HEK293 (cell line): ENCODE data around the gene MEI4.

Source experiments
- CTCF ChIA-PET: fragments of 350-600 bp; formaldehyde crosslinking; extraction: SDS; loops from one replicate; lab custom pipeline; 2021; ENCODE audit warnings: antibody characterized with exemption; lab: Yijun Ruan, JAX
- POLR2A ChIA-PET: fragments of 300-600 bp; formaldehyde crosslinking; extraction: SDS; loops from one replicate; lab custom pipeline; 2020; ENCODE audit warnings: antibody characterized with exemption, inconsistent platforms; lab: Yijun Ruan, JAX
- H3K27ac ChIP-seq: fragments of 200-500 bp; sonication (Bioruptor generic); 2 replicates; pipeline ENCODE4 v1.5.1; 2014; ENCODE audit warnings: low read depth, low read length, control low read depth, inconsistent platforms; ENCODE audit errors: extremely low read depth
- H3K36me3 ChIP-seq, 2 experiments: fragments of 200-500 bp in 1 of 2; sonication (Bioruptor generic) in 1 of 2; 1 replicate in 1 of 2; 2 replicates in 1 of 2; pipeline ENCODE4 v1.5.1; 2014 to 2017; ENCODE audit warnings: inconsistent platforms in 2 of 2, low read length in 2 of 2; ENCODE audit not compliant: control insufficient read depth in 2 of 2, insufficient read depth in 1 of 2
- H3K4me1 ChIP-seq: fragments of 200-500 bp; sonication (Bioruptor generic); 2 replicates; pipeline ENCODE4 v1.5.1; 2014; ENCODE audit warnings: mild to moderate bottlenecking, low read length, inconsistent platforms; ENCODE audit not compliant: control insufficient read depth, insufficient read depth
- H3K4me3 ChIP-seq: 2 replicates; pipeline ENCODE4 v1.5.1; 2011; ENCODE audit warnings: low read depth, mild to moderate bottlenecking, control low read depth, low read length, moderate library complexity
- H3K9me3 ChIP-seq: fragments of 200-500 bp; sonication (Bioruptor generic); 2 replicates; pipeline ENCODE4 v1.5.1; 2014; ENCODE audit warnings: low read depth, low read length, inconsistent platforms; ENCODE audit not compliant: control insufficient read depth, insufficient read depth
- ELK4 ChIP-seq: IDR thresholded peaks from 2 replicates; pipeline ENCODE4 v1.6.1; 2011; ENCODE audit warnings: mild to moderate bottlenecking, low read depth, low read length, borderline replicate concordance
- KLF17 ChIP-seq: fragments of 450-650 bp; formaldehyde crosslinking; IDR thresholded peaks from 2 replicates; pipeline ENCODE4 v1.5.1; 2016; ENCODE audit warnings: missing biosample characterization, missing genetic modification characterization
- MYNN ChIP-seq: fragments of 450-650 bp; formaldehyde crosslinking; IDR thresholded peaks from 2 replicates; pipeline ENCODE4 v1.5.1; 2016; ENCODE audit warnings: missing biosample characterization, missing genetic modification characterization, borderline replicate concordance
- OVOL3 ChIP-seq: fragments of 450-650 bp; formaldehyde crosslinking; IDR thresholded peaks from 2 replicates; pipeline ENCODE4 v1.5.1; 2016; ENCODE audit warnings: missing biosample characterization, missing genetic modification characterization
- TRIM28 ChIP-seq: IDR thresholded peaks from 2 replicates; pipeline ENCODE4 v1.6.1; 2011; ENCODE audit warnings: low read length, control low read depth, borderline replicate concordance
- ZBTB26 ChIP-seq: fragments of 450-650 bp; formaldehyde crosslinking; optimal IDR thresholded peaks from 2 replicates; pipeline ENCODE3; 2016; ENCODE audit warnings: missing biosample characterization, mild to moderate bottlenecking, missing genetic modification characterization
- ZEB2 ChIP-seq: fragments of 450-650 bp; formaldehyde crosslinking; IDR thresholded peaks from 2 replicates; pipeline ENCODE4 v1.5.1; 2016; ENCODE audit warnings: missing biosample characterization, missing genetic modification characterization
- ZFP3 ChIP-seq: fragments of 450-650 bp; formaldehyde crosslinking; IDR thresholded peaks from 2 replicates; pipeline ENCODE4 v1.5.1; 2016; ENCODE audit warnings: low read depth, missing biosample characterization, missing genetic modification characterization
- ZNF10 ChIP-seq: fragments of 450-650 bp; formaldehyde crosslinking; IDR thresholded peaks from 2 replicates; pipeline ENCODE4 v1.5.1; 2017; ENCODE audit warnings: missing biosample characterization, missing genetic modification characterization
- ZNF112 ChIP-seq: fragments of 450-650 bp; formaldehyde crosslinking; IDR thresholded peaks from 2 replicates; pipeline ENCODE4 v1.5.0; 2017; ENCODE audit warnings: missing biosample characterization, missing genetic modification characterization
- ZNF184 ChIP-seq: fragments of 450-650 bp; IDR thresholded peaks from 2 replicates; pipeline ENCODE4 v1.5.1; 2018; ENCODE audit warnings: missing biosample characterization, mild to moderate bottlenecking, missing genetic modification characterization
- ZNF23 ChIP-seq: fragments of 450-650 bp; formaldehyde crosslinking; IDR thresholded peaks from 2 replicates; pipeline ENCODE4 v1.5.1; 2016; ENCODE audit warnings: missing biosample characterization, missing genetic modification characterization, borderline replicate concordance
- ZNF350 ChIP-seq: fragments of 450-650 bp; formaldehyde crosslinking; IDR thresholded peaks from 2 replicates; pipeline ENCODE4 v1.5.0; 2017; ENCODE audit warnings: missing biosample characterization, mild to moderate bottlenecking, missing genetic modification characterization
- ZNF354C ChIP-seq: fragments of 450-650 bp; formaldehyde crosslinking; IDR thresholded peaks from 2 replicates; pipeline ENCODE4 v1.5.1; 2016; ENCODE audit warnings: missing biosample characterization, missing genetic modification characterization, low read depth, borderline replicate concordance
- ZNF37A ChIP-seq: fragments of 450-650 bp; IDR thresholded peaks from 2 replicates; pipeline ENCODE4 v1.5.1; 2018; ENCODE audit warnings: missing biosample characterization, missing genetic modification characterization
- ZNF391 ChIP-seq: fragments of 450-650 bp; formaldehyde crosslinking; IDR thresholded peaks from 2 replicates; pipeline ENCODE4 v1.5.1; 2016; ENCODE audit warnings: low read depth, missing biosample characterization, missing genetic modification characterization, borderline replicate concordance
- ZNF449 ChIP-seq: fragments of 450-650 bp; formaldehyde crosslinking; IDR thresholded peaks from 2 replicates; pipeline ENCODE4 v1.5.1; 2017; ENCODE audit warnings: missing biosample characterization, mild to moderate bottlenecking, missing genetic modification characterization, moderate library complexity
- ZNF513 ChIP-seq: fragments of 450-650 bp; IDR thresholded peaks from 2 replicates; pipeline ENCODE4 v1.5.1; 2018; ENCODE audit warnings: missing biosample characterization, missing genetic modification characterization
- ZNF544 ChIP-seq: fragments of 450-650 bp; formaldehyde crosslinking; IDR thresholded peaks from 2 replicates; pipeline ENCODE4 v1.5.0; 2017; ENCODE audit warnings: missing biosample characterization, missing genetic modification characterization
- ZNF610 ChIP-seq: fragments of 450-650 bp; formaldehyde crosslinking; IDR thresholded peaks from 2 replicates; pipeline ENCODE4 v1.5.1; 2016; ENCODE audit warnings: missing biosample characterization, missing genetic modification characterization, borderline replicate concordance
- ZNF670 ChIP-seq: fragments of 450-650 bp; formaldehyde crosslinking; IDR thresholded peaks from 2 replicates; pipeline ENCODE4 v1.5.1; 2016; ENCODE audit warnings: missing biosample characterization, missing genetic modification characterization, low read depth
- ZNF707 ChIP-seq: fragments of 450-650 bp; formaldehyde crosslinking; IDR thresholded peaks from 2 replicates; pipeline ENCODE4 v1.5.1; 2016; ENCODE audit warnings: missing biosample characterization, missing genetic modification characterization
- ZNF776 ChIP-seq: fragments of 450-650 bp; formaldehyde crosslinking; IDR thresholded peaks from 2 replicates; pipeline ENCODE4 v1.5.0; 2017; ENCODE audit warnings: missing biosample characterization, missing genetic modification characterization, borderline replicate concordance
- ZNF843 ChIP-seq: fragments of 450-650 bp; formaldehyde crosslinking; IDR thresholded peaks from 2 replicates; pipeline ENCODE4 v1.5.1; 2016; ENCODE audit warnings: missing biosample characterization, missing genetic modification characterization

Gene MEI4

GRCh38 chr6:77906070-77906469, 253.2 kb downstream of the MEI4 start:
- CTCF ChIA-PET: no interaction called here
- no peak for TF ChIP-seq ZNF843
- no peak for TF ChIP-seq ZNF37A
- no peak for TF ChIP-seq ELK4
- TF ChIP-seq ZNF449 (tag by site-specific recombination): no peak
- TF ChIP-seq ZNF354C (tag by site-specific recombination): no peak

GRCh38 chr6:77910826-77911225, 258.0 kb downstream of the MEI4 start:
- ChIA-PET CTCF (interaction anchor here (0.6 to 0.7 kb wide), 2 partner anchors 11 to 307 kb away, joined by 4 read pairs; no protein-coding TSS in a partner anchor), POLR2A (no interaction called here)
- no peaks in the 10 kb centered on the region for H3K36me3 ChIP-seq
- H3K9me3 ChIP-seq: no peaks in the 10 kb centered on the region
- H3K4me3 ChIP-seq: no peak overlapping the region
- no peak overlapping the region for H3K27ac ChIP-seq
- TF ChIP-seq ZBTB26 (tag by site-specific recombination) (no peak), OVOL3 (tag by site-specific recombination) (no peak), ZNF670 (tag by site-specific recombination) (no peak), TRIM28 (no peak), ZNF544 (tag by site-specific recombination) (no peak), ZFP3 (tag by site-specific recombination) (no peak), ZNF610 (tag by site-specific recombination) (no peak), KLF17 (no peak), ZNF350 (tag by site-specific recombination) (no peak), ZNF354C (tag by site-specific recombination) (no peak), ZNF112 (tag by site-specific recombination) (no peak), ZNF707 (tag by site-specific recombination) (no peak), ZNF23 (no peak), ZNF10 (tag by site-specific recombination) (no peak), MYNN (tag by site-specific recombination) (no peak), ZNF184 (tag by site-specific recombination) (no peak), ZNF391 (tag by site-specific recombination) (no peak), ZNF513 (tag by site-specific recombination) (no peak), ZNF776 (no peak), ZEB2 (tag by site-specific recombination) (no peak)
- H3K4me1 ChIP-seq: no peaks in the 10 kb centered on the region

More at GRCh38 chr6:77906070-77906469, 253.2 kb downstream of the MEI4 start:
- no peaks in the 10 kb centered on the region for H3K4me1 ChIP-seq
- no peaks in the 10 kb centered on the region for H3K36me3 ChIP-seq
- POLR2A ChIA-PET: no interaction called here
- H3K9me3 ChIP-seq: no peaks in the 10 kb centered on the region
- H3K27ac ChIP-seq: no peak overlapping the region
- no peak overlapping the region for H3K4me3 ChIP-seq
